Keratinocyte (primary cell): ENCODE measurements around the gene ELOA.

Experiments used
- CTCF ChIP-seq, 3 experiments: IDR thresholded peaks in 1 of 3; conservative IDR thresholded peaks in 1 of 3; optimal IDR thresholded peaks in 1 of 3; 2 replicates in 2 of 3; 3 replicates in 1 of 3; pipeline versions ENCODE3 to v1.5.1; 2011; ENCODE audit warnings: low read length in 3 of 3, mild to moderate bottlenecking in 3 of 3, moderate library complexity in 2 of 3, control low read depth in 1 of 3, inconsistent platforms in 1 of 3; ENCODE audit not compliant: insufficient read depth in 2 of 3; ENCODE audit errors: extremely low read depth in 1 of 3
- EZH2 ChIP-seq: IDR thresholded peaks from one replicate; pipeline ENCODE4 v1.6.1; 2012; ENCODE audit warnings: inconsistent platforms, mild to moderate bottlenecking, low read length, moderate library complexity

GRCh38 chr1:23791516-23792047, 48.3 kb downstream of the ELOA start:
- TF ChIP-seq CTCF (optimal IDR thresholded peaks at IDR 0.05 in 1 of 3, IDR thresholded peaks at IDR 0.05 in 1 of 3, conservative IDR thresholded peaks at IDR 0.05 in 1 of 3; ENCODE audit: extremely low read depth in 1 of 3, insufficient read depth in 2 of 3, low read length in 3 of 3): no peak
- no peak for TF ChIP-seq EZH2
